GM12874 (cell line): Measurements from ENCODE around the gene GNPAT.

Experiments used
- TF ChIP-seq, protein P1 (sequence below): IDR thresholded peaks from 2 replicates; pipeline ENCODE4 v1.5.1; 2011; ENCODE audit warnings: low read depth, mild to moderate bottlenecking, control low read depth, low read length, moderate library complexity; ENCODE audit not compliant: insufficient read depth

GNPAT gene

GRCh38 chr1:231279081-231279480 lies 38.1 kb downstream of the GNPAT start:
- TF ChIP-seq, protein P1, sequence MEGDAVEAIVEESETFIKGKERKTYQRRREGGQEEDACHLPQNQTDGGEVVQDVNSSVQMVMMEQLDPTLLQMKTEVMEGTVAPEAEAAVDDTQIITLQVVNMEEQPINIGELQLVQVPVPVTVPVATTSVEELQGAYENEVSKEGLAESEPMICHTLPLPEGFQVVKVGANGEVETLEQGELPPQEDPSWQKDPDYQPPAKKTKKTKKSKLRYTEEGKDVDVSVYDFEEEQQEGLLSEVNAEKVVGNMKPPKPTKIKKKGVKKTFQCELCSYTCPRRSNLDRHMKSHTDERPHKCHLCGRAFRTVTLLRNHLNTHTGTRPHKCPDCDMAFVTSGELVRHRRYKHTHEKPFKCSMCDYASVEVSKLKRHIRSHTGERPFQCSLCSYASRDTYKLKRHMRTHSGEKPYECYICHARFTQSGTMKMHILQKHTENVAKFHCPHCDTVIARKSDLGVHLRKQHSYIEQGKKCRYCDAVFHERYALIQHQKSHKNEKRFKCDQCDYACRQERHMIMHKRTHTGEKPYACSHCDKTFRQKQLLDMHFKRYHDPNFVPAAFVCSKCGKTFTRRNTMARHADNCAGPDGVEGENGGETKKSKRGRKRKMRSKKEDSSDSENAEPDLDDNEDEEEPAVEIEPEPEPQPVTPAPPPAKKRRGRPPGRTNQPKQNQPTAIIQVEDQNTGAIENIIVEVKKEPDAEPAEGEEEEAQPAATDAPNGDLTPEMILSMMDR, result no peak

- TF ChIP-seq, protein P1, result no peak
Observed at GRCh38 chr1:231279683-231280082, 38.7 kb downstream of the GNPAT start.

DNA sequence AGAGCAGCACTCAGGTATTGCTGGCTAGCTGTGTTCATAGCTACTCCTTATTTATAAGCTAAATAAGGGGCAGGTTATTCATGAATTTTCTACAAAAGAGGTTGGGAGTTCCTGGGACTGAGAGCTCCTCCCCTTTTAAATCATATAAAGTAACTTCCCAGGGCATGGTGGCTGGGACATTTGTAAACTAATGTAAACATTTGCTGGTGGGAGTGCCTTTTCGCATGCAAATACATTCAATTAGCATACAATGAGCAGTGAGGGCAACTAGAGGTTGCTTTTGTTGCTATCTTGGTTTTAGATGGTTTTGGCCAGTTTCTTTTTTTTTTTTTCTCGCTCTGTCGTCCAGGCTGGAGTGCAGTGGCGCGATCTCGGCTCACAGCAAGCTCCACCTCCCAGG lies 43.4 kb downstream of the GNPAT start:
- TF ChIP-seq, protein P1, result no peak

GRCh38 chr1:231286603-231287002 lies 45.6 kb downstream of the GNPAT start:
- TF ChIP-seq, protein P1, result no peak

DNA sequence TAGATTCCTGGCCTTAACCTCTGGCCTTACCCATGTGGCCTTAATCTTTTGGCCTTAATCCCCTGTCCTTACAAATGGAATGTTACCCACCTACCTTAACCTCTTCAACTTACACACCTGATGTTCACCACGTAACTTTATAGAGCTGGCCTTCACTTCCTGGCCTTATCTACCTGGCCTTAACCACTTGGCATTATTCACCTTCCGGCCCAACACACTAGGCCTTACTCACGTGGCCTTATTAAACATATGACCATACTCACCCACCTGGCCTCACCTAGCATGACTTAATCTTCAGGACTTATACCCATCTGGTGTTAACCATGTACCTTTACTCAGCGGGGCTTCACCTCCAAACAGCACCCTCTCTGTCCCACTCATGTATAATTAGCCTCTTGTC lies 54.9 kb downstream of the GNPAT start:
- TF ChIP-seq, protein P1, result no peak

DNA sequence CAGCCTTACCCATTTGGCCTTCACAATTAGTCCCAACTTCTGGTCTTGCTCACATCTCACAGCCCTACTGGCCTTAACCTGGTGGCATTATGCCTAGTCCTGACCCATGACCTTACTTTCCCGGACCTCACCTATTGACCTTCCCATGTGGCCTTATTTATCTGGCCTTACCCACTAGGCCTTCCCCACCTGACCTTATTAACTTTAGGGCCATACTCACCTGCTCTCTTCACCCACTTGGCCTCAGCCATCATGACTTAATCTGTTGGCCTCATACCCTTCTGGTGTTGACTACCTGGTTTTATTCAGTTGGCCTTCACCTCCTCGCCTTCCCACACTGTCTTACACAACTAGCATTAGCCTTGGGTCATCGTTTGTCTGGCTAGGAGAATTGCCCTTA lies 61.0 kb downstream of the GNPAT start:
- TF ChIP-seq, protein P1, result no peak

DNA sequence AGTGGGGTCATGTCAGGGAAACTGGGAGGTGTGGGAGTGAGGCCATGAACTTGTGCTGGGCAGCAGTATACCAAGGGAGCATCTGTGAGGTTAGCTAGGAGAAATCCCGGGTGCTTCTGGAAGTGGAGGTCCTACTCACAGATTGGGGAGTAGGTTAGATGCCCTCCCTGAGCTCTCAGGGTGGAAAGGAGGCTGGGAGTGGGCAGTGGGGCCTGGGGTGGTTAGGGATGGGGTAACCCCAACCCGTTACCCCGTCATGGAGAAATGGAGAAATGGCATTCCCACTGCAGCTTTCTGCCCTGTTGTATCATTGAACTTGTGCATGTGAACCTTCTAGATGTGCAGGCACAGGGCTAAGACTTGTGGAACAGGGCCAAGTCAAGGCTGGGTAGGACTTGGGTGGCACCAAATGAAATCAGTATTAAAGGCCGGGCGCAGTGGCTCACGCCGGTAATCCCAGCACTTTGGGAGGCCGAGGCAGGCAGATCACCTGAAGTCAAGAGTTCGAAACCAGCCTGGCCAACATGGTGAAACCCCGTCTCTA lies 69.5 kb downstream of the GNPAT start:
- TF ChIP-seq, protein P1, result no peak
